Astrocyte of the hippocampus (primary cell): ENCODE results near the gene KDELR1.
A peak's percentile ranks its signal among the peaks of the same experiment; 100 is the strongest.

ENCODE experiments used
- DNase-seq: peaks from one replicate; pipeline ENCODE4 v3.0.0; 2011; ENCODE audit warnings: low read depth, low spot score

The KDELR1 gene

DNA sequence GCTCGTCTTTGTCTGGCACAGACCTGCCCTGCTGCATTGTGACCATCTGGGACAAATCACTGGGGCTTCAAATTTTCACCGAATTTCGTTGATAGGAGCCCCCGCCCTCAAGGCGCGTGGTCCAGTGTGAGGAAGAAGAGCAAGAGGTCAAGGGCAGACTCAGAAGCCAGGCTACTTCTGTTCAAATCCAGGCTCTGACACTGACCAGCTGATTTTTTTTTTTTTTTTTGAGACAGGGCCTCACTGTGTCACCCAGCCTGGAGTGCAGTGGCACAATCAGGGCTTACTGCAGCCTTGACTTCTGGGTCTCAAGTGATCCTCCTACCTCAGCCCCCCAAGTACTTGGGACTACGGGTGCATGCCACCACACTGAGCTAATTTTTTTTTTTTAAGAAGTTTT, 20.0 kb downstream of the KDELR1 start:
- DNase-seq, result no peak

DNA sequence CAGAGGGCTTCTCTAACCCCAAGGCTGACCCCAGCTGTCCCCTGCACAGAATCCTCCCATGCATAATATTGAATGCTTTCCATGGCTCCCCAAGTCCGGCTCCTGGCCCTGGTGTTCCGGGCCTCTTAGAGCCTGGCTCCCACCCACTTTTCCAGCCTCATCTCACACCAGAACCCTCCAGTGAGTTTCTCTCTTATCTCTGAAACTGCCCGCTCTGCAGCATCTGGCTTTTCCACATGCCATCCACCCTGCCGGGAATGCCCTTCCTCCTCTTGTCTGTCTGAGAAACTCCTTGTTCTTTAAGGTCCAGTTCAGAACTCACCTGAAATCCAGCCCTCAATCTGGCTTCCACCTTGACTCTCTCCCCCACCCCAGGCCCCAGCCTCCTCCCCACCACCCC, 20.4 kb downstream of the KDELR1 start:
- no peak for DNase-seq

DNA sequence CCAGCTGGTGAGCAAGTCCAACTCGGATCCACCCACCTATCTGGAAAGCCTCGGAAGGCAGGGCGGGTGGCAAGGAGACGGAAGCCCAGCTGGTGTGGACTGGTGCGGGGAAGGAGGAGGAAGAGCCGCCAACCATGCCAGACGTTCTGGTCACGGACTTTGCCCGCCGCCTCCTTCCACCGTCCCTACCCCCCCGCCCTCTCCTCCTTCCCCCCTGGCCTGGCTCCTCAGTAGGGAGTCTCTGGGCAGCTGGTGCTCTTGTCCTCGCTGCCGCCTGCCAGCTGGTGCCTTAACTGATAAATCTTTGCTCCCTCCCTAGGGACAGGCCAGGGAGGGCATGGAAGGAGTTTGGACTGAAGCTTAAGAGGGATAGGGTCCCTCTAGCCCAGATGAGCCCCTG, 22.4 kb downstream of the KDELR1 start:
- DNase-seq, result no peak

DNA sequence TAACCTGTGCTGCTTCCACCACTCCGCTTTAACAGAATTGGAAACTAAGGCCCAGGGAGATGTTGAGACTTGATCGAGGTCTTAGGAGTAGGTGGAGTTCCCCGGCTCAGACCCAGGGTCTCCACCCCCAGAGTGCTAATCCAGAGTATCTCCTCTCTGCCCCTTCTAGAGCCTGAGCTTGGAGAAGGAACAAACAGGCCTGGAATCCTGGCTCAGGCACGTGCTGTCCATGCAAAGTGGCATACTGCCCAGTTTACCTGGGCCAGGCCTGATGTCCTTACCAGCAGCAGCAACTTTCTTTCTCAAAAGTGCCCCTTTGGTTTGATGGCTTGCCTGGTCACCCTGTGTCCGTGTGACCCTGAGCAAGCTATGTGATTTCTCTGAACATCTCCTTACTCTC, 23.5 kb downstream of the KDELR1 start:
- DNase-seq, result no peak

DNA sequence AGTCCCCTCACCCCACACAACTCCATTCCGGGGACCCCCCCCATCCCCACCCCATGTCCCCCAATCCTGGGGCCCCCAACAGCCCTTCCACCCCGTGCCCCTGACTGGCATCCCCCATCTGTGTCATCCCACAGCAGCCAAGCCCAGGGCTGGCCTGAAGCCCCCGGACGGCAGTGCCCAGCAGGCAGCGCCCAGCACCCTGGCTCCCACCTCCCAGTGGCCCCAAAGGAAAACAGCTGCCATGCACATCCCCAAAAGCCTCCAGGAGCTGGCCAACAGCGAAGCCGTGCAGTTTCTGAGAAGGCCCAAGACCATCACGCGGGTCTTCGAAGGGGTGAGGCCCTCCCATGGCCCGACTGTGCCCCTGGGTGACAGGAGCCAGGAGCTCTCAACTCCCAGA, 25.7 kb downstream of the KDELR1 start:
- DNase-seq, result no peak

DNA sequence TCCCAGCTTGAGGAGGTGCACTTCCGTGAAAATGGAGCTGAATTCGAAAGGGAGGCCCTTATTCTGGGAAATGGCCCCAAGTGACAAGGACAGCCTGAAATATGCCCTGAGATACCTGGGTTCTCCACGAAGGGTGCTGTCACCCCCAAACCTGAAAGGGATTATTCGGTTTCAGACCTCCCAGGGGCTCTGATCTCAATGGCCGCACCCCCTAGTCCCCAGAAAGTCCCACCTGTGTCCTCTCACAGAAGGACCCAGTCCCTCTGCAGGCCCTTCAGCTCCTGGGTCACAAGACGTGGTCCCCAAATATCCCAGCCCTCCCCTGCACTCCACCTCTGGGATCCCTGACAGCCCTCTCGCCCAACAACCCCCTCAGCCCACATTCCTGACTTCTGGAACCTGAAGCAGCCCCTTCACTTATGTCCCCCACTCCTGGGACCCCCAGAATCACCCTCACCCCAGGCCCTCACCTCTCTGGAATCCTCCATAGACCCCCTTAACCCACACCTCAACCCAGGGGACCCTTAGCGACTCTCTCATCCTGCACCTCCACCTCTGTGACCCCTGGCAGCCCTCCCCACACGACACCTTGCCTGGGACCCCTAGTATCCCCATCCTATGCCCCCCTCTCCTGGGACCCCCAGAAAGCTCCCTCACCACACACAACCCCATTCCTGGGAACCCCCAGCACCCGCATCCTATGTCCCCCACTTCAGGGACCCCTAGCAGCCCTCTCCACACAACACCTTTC, 26.6 kb downstream of the KDELR1 start:
- DNase-seq, result no peak

DNA sequence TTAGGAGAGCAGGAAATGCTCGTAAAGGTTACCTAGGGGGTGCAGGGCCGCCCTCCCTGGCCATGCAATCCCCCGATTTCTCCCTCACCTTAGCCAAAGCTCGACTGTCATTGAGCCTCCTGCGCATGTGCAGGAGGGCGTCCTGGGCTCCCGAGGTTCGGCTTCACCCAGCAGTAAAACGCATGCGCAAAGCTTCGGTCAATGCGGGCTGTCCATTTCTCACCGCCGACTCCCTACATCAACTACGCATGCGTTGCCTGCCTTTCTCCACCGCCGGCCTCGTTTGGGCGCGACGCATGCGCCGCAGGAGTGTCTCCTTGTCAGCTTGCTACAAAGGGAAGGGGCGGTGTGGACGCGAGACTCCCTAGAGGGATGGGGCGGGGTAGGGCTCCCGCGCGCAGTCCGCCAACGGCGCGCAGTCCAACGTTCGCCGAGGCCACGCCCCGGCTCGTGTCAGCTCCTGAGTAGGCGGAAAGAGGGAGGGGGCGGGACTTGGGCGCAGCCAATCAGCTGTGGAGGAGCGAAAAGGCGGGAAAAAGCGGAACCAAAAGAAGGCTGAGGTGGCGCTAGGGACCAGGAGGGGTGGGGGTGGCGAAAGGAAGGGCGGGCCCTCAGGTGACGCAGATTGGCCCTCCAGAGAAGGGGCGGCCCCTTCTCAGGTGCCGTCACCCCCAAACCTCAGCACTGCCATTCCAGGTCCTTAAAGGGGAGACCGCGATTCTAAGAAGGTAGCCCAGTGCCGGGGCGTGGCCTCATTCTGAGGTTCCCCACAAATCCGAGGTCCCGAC, 27.3 kb downstream of the KDELR1 start, which contains the start of the genes SYNGR4 and TMEM143:
TSS of gene SYNGR4 (plus strand) at position 558 of the 788 bp plus-strand sequence. CDS start 1,476 bp downstream, outside the sequence.
TSS of gene TMEM143 (minus strand) at position 131 of the 788 bp plus-strand sequence. CDS start at position 111, 20 bp downstream.
- DNase-seq, result peak; percentile 100

DNA sequence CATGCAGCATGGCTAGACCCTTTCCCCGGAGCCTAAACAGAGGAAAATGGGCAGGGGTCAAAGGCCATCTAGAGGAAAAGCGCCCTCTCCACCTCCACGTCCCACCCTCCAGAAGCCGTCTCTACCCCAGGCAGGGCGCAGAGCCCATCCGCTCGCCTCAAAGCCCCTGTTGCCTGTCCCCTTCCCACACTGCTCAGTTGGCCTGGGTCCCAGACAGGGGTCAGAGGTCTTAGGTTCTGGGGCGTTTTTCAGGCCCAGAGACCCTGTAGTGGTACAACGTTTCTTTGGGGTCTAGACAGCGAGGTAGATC, 27.9 kb downstream of the KDELR1 start:
- no peak for DNase-seq

DNA sequence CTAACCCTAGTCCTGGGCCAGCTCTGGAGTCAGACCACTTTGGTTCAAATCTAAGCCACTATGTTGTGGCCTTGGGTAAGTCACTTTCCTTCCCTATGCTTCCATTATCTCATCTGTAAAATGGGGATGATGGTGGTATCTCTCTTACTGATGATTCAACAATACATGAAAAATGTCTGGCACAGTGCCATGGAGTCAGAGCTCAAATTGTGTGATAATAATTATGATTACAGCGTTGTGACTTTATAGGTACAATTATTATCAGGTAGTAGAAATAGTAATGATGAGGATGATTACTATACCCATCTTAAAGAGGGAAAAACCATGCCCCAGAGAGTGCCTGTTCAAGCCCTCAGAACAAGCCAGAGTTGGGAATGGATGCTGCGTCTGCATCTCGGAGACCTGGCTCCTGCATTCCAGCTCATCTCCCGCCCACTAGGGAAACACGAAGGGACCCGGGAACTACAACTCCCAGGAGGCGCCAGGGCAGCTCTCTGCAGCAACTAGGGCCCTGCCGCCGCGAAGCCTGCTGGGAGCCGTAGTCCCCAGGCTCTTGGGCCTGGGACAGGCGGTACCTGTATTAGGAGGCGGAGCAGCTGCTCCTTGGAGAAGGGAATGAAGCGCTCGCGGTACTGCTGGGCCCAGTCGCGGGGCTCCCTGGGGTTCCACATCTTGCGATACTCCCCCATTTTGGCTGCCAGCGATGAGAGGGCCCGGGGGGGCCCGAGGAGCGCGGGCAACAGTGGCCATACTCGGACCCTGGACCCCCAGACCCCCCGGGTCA, 28.4 kb downstream of the KDELR1 start:
- DNase-seq, result peak; percentile 98

DNA sequence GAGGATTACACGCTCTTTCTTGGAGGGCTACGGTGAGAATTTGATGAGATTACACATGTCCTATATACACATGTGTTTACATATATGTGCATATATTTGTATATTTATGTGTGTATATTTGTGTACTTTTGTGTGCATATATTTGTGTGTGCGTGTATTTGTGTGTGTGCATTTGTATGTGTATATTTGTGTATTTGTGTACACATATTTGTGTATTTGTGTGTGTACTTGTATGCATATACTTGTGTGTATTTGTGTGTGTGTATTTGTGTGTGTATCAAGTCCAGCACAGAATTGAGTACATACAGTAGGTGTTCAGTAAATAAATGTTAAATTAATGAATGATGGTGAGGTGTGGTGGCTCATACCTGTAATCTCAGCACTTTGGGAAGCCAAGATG, 29.4 kb downstream of the KDELR1 start:
- DNase-seq, result no peak

DNA sequence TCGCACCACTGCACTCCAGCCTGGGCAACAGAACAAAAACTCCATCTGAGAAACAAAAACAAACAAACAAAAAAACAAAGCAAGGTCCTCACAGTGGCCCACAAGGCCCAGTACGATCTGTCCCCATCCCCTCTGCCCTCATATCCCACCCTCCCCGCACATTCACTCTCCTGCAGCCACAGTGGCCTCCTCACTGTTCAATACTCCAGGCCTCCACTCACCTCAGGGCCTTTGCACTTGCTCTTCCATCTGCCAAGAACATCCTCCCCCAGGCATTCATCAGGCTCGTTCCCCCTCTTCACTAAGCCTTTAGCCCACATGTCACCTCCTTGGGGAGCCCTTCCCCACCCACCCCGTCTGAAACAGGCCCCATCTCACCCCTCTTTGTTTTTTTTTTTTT, 32.2 kb downstream of the KDELR1 start:
- DNase-seq, result no peak

DNA sequence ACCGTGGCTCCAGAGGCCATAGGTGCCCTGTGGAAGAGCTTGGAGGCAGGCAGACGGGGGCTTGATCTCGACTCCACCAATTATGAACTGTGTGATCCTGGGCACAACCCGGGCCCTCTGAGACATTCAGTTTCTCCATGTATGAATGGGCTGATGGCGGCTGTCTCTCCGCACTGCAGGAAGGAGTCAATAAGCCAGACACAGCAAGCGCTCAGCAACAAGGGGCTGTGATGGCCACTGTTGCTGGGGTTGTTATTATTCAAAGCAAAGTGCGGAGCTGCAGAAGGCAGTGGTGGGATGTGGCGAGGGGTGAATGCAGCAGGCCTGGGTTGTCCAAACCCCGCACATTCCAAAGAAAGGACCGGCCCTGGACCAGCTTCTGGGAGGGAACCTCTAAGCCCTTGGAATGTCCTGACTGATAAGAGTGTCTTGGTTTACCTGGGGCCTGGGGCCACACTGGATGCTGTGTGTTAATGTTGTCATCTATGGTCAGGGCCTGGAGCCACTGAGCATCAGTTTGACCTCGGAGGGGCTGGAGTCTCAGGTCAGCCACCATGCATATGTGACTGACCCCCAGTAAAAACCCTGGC, 35.9 kb downstream of the KDELR1 start:
- DNase-seq, result no peak

DNA sequence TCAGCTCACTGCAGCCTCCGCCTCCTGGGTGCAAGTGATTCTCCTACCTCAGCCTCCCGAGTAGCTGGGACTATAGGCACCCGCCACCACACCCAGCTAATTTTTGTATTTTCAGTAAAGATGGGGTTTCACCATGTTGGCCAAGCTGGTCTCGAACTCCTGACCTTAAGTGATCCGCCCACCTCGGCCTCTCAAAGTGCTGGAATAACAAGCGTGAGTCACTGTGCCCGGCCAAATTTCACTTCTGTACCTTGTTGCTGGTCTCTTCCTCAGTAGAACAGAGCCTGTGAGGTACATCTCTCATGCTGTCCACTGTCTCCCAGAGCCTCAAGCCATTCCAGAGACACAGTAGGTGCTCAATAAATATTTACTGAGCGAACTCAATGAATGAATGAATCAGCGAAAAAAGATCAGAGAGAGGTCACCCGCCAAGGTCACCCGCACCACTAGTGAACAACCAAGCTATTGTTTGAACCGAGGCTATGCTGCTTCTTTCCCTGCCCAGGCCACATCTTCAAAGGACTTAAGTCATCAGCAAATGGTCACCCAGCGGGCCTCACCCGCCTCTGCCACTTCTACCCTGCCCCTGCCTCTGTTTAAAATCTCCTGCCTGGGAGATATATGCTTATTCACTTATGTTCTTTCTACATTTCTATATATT, 36.9 kb downstream of the KDELR1 start:
- peak; percentile 35 for DNase-seq

DNA sequence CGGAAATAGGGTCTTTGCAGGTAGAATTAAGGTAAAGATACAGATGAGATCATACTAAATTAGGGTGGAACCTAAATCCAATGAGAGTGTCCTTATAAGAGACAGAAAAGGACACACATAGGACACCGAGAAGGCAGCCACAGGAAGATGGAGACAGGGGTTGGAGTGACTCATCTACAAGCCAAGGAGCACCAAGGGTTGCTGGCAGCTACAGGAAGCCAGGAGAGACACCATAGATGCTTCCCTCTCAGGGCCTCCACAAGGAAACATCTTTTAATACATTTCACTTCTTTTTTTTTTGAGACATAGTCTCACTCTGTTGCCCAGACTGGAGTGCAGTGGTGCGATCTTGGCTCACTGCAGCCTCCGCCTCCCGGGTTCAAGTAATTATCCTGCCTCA, 37.7 kb downstream of the KDELR1 start:
- no peak for DNase-seq

DNA sequence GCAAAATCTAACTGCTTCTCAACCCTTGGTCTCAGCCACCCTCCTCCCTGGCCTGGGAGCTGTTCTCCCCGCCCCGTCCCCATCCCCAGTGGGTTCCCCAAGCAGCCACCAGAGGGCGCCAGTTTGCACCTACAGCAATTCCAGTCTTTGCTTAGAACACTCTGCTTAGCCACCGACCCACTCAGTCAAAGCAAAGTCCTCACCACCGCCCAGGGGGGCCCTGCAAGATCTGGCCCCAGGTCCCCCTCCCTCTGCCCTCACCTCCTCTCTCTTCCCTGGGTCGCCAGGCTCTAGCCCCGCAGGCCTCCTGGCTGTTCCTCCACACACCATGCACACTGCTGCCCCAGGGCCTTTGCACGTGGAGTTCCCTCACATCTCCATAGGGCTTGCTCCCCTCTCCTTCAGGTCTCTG, 40.0 kb downstream of the KDELR1 start:
- DNase-seq, result peak; percentile 71

DNA sequence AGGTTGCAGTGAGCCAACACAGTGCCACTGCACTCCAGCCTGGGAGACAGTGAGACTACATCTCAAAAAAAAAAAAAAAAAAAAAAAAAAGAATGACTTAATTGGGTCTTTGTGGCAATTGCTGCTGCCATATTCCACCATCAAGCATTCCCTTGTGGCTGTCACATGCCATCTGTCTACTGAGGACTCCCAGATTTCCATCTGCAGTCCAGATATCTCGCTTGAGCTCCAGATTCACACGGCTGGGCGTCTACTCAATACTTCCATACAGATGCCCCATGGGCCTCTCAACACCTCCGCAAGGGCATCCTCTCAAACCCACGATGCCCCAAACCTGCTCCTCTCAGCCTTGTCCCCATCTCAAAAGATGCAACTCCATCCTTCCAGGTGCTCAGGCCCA, 40.5 kb downstream of the KDELR1 start:
- no peak for DNase-seq

DNA sequence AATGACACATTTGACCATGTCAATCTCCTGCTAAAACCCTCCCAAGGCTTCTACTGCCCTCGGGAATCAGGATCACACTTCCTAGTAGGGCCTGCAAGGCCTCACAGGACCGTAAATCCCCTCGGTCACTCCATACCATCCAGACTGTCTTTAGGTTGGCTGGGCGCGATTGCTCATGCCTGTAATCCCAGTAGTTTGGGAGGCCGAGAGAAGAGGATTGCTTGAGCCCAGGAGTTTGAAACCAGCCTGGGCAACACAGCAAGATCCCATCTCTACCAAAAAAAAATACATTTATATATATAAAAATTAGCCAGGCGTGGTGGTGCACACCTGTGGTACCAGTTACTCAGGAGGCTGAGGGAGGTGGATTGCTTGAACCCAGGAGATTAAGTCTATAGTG, 42.6 kb downstream of the KDELR1 start:
- DNase-seq, result no peak

DNA sequence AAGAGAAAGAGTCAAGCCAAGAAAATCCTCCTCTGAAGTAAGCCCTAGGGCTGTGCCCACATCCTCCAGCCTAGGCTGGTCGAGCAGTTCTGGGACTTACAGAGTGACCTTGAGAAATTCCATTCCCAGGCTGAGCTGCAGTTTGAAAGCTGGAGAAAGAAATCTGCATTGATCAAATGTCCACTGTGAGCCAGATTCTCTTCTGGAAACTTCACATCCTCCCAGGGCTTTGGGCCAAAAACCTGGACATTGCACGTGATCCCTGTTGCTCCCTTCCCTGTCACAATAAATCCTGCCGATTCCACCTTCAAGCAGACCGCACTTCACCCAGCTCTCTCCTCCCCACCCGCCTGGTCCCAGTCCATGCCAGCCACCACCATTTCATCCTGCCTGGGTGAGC, 43.3 kb downstream of the KDELR1 start:
- no peak for DNase-seq

DNA sequence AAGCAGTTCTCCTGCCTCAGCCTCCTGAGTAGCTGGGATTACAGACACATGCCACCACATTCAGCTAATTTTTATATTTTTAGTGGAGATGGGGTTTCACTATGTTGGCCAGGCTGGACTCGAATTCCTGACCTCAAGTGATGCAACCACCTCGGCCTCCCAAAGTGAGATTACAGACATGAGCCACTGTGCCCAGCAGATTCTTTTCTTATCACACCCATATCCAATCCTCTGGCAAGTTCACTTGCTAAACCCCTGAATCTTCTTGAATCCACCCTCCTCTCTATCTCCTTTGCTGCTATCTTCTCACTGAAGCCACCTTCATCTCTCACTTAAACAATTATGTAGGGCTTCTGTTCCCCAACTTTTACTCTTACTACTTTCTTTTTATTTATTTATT, 45.2 kb downstream of the KDELR1 start:
- no peak for DNase-seq

DNA sequence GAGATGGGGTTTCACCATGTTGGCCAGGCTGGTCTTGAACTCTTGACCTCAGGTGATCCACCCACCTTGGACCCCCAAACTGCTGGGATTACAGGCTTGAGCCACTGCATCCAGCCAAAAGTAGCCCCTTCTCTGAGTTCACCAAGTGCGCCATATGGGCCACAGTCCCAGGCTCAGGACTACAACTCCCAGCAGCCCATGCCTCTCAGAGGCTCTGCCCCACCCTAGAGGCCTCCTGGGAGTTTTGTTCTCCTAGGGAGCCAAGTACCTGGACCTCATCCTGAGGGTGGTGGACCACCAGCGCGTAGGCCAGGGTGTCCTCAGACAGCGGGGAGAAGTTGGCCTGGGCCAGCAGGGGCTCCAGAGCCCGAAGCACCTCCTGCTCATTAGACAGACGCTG, 46.5 kb downstream of the KDELR1 start:
- no peak for DNase-seq

DNA sequence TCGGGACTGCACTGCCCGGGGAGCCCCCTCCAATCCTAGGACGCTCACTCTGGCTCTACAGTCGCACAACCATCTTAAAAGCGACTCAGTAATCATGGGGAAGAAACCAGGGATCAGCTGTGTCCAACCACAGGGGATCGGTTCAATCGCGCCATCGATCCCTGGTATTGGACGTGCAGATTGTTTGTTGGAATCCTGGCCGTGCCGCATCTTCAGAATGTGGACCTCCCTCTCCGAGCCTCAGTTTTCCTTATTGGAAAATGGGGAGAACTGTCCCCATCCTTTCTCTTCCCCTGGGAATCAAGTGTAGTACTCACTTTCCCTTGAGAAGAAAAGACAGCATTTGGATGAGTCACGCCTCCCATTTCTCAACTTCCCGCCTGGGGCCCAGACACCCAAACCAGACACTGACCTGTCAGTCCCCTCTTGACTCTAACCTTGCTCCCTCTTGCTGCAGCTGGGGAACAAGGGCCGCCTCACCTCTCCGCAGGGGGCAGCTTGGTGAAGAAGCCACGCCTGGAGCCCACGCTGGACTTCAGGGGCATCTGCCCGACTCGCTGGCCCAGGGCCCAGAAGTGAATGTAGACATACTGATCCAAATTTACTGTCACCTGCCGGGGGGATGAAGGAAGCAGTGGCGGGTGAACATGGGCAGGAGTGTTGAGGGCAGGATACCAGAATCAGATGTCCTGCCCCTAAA, 48.4 kb downstream of the KDELR1 start:
- no peak for DNase-seq
